Activated T-helper 1 cell treated with anti-CD3 and anti-CD28 coated beads, Interleukin-2, amount 50 U/mL, for 16 hours (primary cell): ENCODE data around the gene SCRG1.

Source experiments
- DNase-seq, 2 donors: peaks; one replicate each; pipeline ENCODE4 v3.0.0-alpha.2; 2020; ENCODE audit warnings: low read depth in 1 of 2, low spot score in 1 of 2

The SCRG1 gene

GRCh38 chr4:173398779-173399415 lies at the start of gene SCRG1:
Gene SCRG1 (minus strand): TSS chr4:173399116. CDS start chr4:173391414, 7,702 bp downstream.
- no peak for DNase-seq

- no peak for DNase-seq
Measured at GRCh38 chr4:173448103-173448502, 49.2 kb upstream of the SCRG1 start.

GRCh38 chr4:173446416-173446815 lies 47.5 kb upstream of the SCRG1 start:
- no peak for DNase-seq

GRCh38 chr4:173443121-173443520 lies 44.2 kb upstream of the SCRG1 start:
- DNase-seq: no peak

GRCh38 chr4:173442223-173442932 lies 43.5 kb upstream of the SCRG1 start:
- DNase-seq: no peak

- DNase-seq: no peak
Measured at GRCh38 chr4:173440888-173441287, 42.0 kb upstream of the SCRG1 start.

- DNase-seq: no peak
Measured at GRCh38 chr4:173436771-173437265, 37.9 kb upstream of the SCRG1 start.

GRCh38 chr4:173436149-173436579 lies 37.2 kb upstream of the SCRG1 start:
- DNase-seq: no peak

GRCh38 chr4:173434231-173434630 lies 35.3 kb upstream of the SCRG1 start:
- no peak for DNase-seq

- no peak for DNase-seq
Measured at GRCh38 chr4:173433447-173433846, 34.5 kb upstream of the SCRG1 start.

- DNase-seq: no peak
Measured at GRCh38 chr4:173432430-173432829, 33.5 kb upstream of the SCRG1 start.

- no peak for DNase-seq
Measured at GRCh38 chr4:173426064-173426463, 27.1 kb upstream of the SCRG1 start.

- no peak for DNase-seq
Measured at GRCh38 chr4:173424899-173425805, 26.2 kb upstream of the SCRG1 start.

GRCh38 chr4:173420801-173421200 lies 21.9 kb upstream of the SCRG1 start:
- DNase-seq: no peak

- DNase-seq: no peak
Measured at GRCh38 chr4:173420324-173420752, 21.4 kb upstream of the SCRG1 start.

GRCh38 chr4:173418639-173419038 lies 19.7 kb upstream of the SCRG1 start:
- no peak for DNase-seq

- no peak for DNase-seq
Measured at GRCh38 chr4:173417833-173418232, 18.9 kb upstream of the SCRG1 start.

GRCh38 chr4:173415885-173416653 lies 17.2 kb upstream of the SCRG1 start:
- no peak for DNase-seq

- DNase-seq: no peak
Measured at GRCh38 chr4:173415092-173415491, 16.2 kb upstream of the SCRG1 start.

- DNase-seq: no peak
Measured at GRCh38 chr4:173414456-173414855, 15.5 kb upstream of the SCRG1 start.

GRCh38 chr4:173413036-173413435 lies 14.1 kb upstream of the SCRG1 start:
- no peak for DNase-seq
